H9 (cell line): ENCODE measurements around the gene CACNA1D. TPM values are rescaled to one million over a fixed set of nuclear protein-coding genes. Genes with fewer than 3 reads are reported as not detected.

Experiments
- DNase-seq: peaks from one replicate; pipeline ENCODE4 v3.0.0-alpha.2; 2017
- H2AFZ ChIP-seq: one replicate; pipeline ENCODE4 v1.6.1; 2013; ENCODE audit warnings: mild to moderate bottlenecking, low read length, control low read depth, moderate library complexity
- H2AK5ac ChIP-seq: 2 replicates; pipeline ENCODE4 v1.6.1; 2013; ENCODE audit warnings: low read length, control low read depth, mixed read lengths; ENCODE audit not compliant: insufficient read length
- H2BK120ac ChIP-seq: one replicate; pipeline ENCODE4 v1.6.1; 2013; ENCODE audit warnings: low read depth, mild to moderate bottlenecking, low read length, control low read depth, inconsistent platforms; ENCODE audit not compliant: poor library complexity, severe bottlenecking
- H2BK12ac ChIP-seq: 2 replicates; pipeline ENCODE4 v1.6.1; 2013; ENCODE audit warnings: low read length, control low read depth, mixed read lengths, low read depth; ENCODE audit not compliant: insufficient read length
- H2BK15ac ChIP-seq: 2 replicates; pipeline ENCODE4 v1.6.1; 2013; ENCODE audit warnings: low read depth, low read length, control low read depth
- H2BK20ac ChIP-seq: one replicate; pipeline ENCODE4 v1.6.1; 2013; ENCODE audit warnings: low read depth, mild to moderate bottlenecking, low read length, control low read depth, inconsistent platforms; ENCODE audit not compliant: poor library complexity, severe bottlenecking
- H2BK5ac ChIP-seq: 2 replicates; pipeline ENCODE4 v1.6.1; 2013; ENCODE audit warnings: low read length, control low read depth, mixed read lengths; ENCODE audit not compliant: insufficient read length
- H3K14ac ChIP-seq: 2 replicates; pipeline ENCODE4 v1.6.1; 2013; ENCODE audit warnings: low read length, control low read depth; ENCODE audit not compliant: insufficient read depth
- H3K18ac ChIP-seq: 2 replicates; pipeline ENCODE4 v1.6.1; 2013; ENCODE audit warnings: low read depth, mild to moderate bottlenecking, mixed read lengths, low read length, control low read depth; ENCODE audit not compliant: insufficient read length
- H3K23ac ChIP-seq: 2 replicates; pipeline ENCODE4 v1.6.1; 2013; ENCODE audit warnings: low read length, control low read depth, mixed read lengths, low read depth; ENCODE audit not compliant: insufficient read length
- H3K23me2 ChIP-seq: 2 replicates; pipeline ENCODE4 v1.6.1; 2013; ENCODE audit warnings: low read depth, mild to moderate bottlenecking, mixed read lengths, low read length, control low read depth; ENCODE audit not compliant: insufficient read length, poor library complexity, severe bottlenecking
- H3K27ac ChIP-seq: 2 replicates; pipeline ENCODE4 v1.5.1; 2013; ENCODE audit warnings: low read length, control low read depth, mixed read lengths, low read depth; ENCODE audit not compliant: insufficient read length
- H3K27me3 ChIP-seq: 2 replicates; pipeline ENCODE4 v1.6.1; 2013; ENCODE audit warnings: low read length, control low read depth, inconsistent platforms; ENCODE audit not compliant: insufficient read depth
- H3K4ac ChIP-seq: 2 replicates; pipeline ENCODE4 v1.6.1; 2013; ENCODE audit warnings: low read depth, mild to moderate bottlenecking, control low read depth, inconsistent platforms, low read length, moderate library complexity
- H3K4me1 ChIP-seq: 2 replicates; pipeline ENCODE4 v1.6.1; 2013; ENCODE audit warnings: low read length, control low read depth, inconsistent platforms; ENCODE audit not compliant: insufficient read depth
- H3K4me2 ChIP-seq: 2 replicates; pipeline ENCODE4 v1.6.1; 2013; ENCODE audit warnings: low read length, control low read depth, mixed read lengths; ENCODE audit not compliant: insufficient read length, insufficient read depth
- H3K56ac ChIP-seq: 2 replicates; pipeline ENCODE4 v1.6.1; 2013; ENCODE audit warnings: low read depth, mild to moderate bottlenecking, mixed read lengths, low read length, control low read depth; ENCODE audit not compliant: insufficient read length
- H3K79me1 ChIP-seq: 2 replicates; pipeline ENCODE4 v1.6.1; 2013; ENCODE audit warnings: low read depth, mild to moderate bottlenecking, moderate library complexity, low read length, control low read depth, inconsistent platforms; ENCODE audit not compliant: insufficient read depth, poor library complexity, severe bottlenecking
- H3K79me2 ChIP-seq: 2 replicates; pipeline ENCODE4 v1.6.1; 2013; ENCODE audit warnings: low read length, control low read depth, inconsistent platforms; ENCODE audit not compliant: insufficient read depth
- H3K9ac ChIP-seq: 2 replicates; pipeline ENCODE4 v1.6.1; 2013; ENCODE audit warnings: low read length, control low read depth, mixed read lengths; ENCODE audit not compliant: insufficient read length; ENCODE audit errors: extremely low read depth
- H3K9me3 ChIP-seq: one replicate; pipeline ENCODE4 v1.6.1; 2013; ENCODE audit warnings: low read depth, low read length, inconsistent platforms; ENCODE audit not compliant: control insufficient read depth
- H3T11ph ChIP-seq: one replicate; pipeline ENCODE4 v1.6.1; 2013; ENCODE audit warnings: mild to moderate bottlenecking, low read length, control low read depth, inconsistent platforms
- H4K20me1 ChIP-seq: one replicate; pipeline ENCODE4 v1.6.1; 2013; ENCODE audit not compliant: control insufficient read depth, insufficient read length, insufficient read depth
- H4K5ac ChIP-seq: 2 replicates; pipeline ENCODE4 v1.6.1; 2013; ENCODE audit warnings: low read depth, mild to moderate bottlenecking, mixed read lengths, low read length, control low read depth; ENCODE audit not compliant: insufficient read length
- H4K8ac ChIP-seq: replicated peaks from 2 replicates; pipeline ENCODE4 v1.6.1; 2013; ENCODE audit warnings: low read length, control low read depth, mixed read lengths, low read depth; ENCODE audit not compliant: insufficient read length
- H4K91ac ChIP-seq: 2 replicates; pipeline ENCODE4 v1.6.1; 2013; ENCODE audit warnings: low read depth, mild to moderate bottlenecking, moderate library complexity, mixed read lengths, low read length, control low read depth; ENCODE audit not compliant: insufficient read length
- H3K27ac Mint-ChIP-seq, 3 experiments: 2 replicates in 2 of 3; 3 replicates in 1 of 3; pipeline ENCODE4 v1.8.0; 2020 to 2021; ENCODE audit warnings: mixed read lengths in 3 of 3, mild to moderate bottlenecking in 1 of 3, moderate library complexity in 1 of 3
- H3K27me3 Mint-ChIP-seq: 2 replicates; pipeline ENCODE4 v1.8.0; 2021; ENCODE audit warnings: low read depth, mild to moderate bottlenecking, moderate library complexity, mixed read lengths
- H3K36me3 Mint-ChIP-seq, 3 experiments: 2 replicates in 2 of 3; 3 replicates in 1 of 3; pipeline ENCODE4 v1.8.0; 2020 to 2021; ENCODE audit warnings: low read depth in 3 of 3, mixed read lengths in 3 of 3; ENCODE audit not compliant: insufficient read depth in 1 of 3
- H3K4me1 Mint-ChIP-seq, 2 experiments: 2 replicates each; pipeline ENCODE4 v1.8.0; 2020; ENCODE audit warnings: mixed read lengths in 2 of 2
- H3K4me3 Mint-ChIP-seq, 2 experiments: 2 replicates in 1 of 2; 3 replicates in 1 of 2; pipeline ENCODE4 v1.8.0; 2020 to 2021; ENCODE audit warnings: mild to moderate bottlenecking in 2 of 2, mixed read lengths in 2 of 2, moderate library complexity in 1 of 2
- H3K9me3 Mint-ChIP-seq, 2 experiments: 2 replicates in 1 of 2; 3 replicates in 1 of 2; pipeline ENCODE4 v1.8.0; 2020; ENCODE audit warnings: mild to moderate bottlenecking in 2 of 2, mixed read lengths in 2 of 2, moderate library complexity in 1 of 2
- WGBS: extraction: QIAGEN DNeasy Blood & Tissue Kit; methylation state at CpG from one replicate; pipeline ENCODE4 v1.1.7; 2013; ENCODE audit warnings: missing lambda C conversion rate, low lambda C conversion rate, mixed read lengths; ENCODE audit not compliant: insufficient read length; ENCODE audit errors: extremely low coverage; 5-methylcytosine and 5-hydroxymethylcytosine counted together
- total RNA-seq: library from RNA; stranded (reverse); gene quantifications from 2 replicates; pipeline ENCODE4 v1.2.1, GENCODE V29; 2021
- TF ChIP-seq, protein P1 (sequence below): fragments of 200-600 bp; sonication (generic); conservative IDR thresholded peaks from 3 replicates; pipeline ENCODE4 v1.8.0; 2021; ENCODE audit warnings: antibody characterized with exemption, mild to moderate bottlenecking

Gene CACNA1D
- total RNA-seq, 1 experiment from 2014 or later: 3.5 TPM

DNA sequence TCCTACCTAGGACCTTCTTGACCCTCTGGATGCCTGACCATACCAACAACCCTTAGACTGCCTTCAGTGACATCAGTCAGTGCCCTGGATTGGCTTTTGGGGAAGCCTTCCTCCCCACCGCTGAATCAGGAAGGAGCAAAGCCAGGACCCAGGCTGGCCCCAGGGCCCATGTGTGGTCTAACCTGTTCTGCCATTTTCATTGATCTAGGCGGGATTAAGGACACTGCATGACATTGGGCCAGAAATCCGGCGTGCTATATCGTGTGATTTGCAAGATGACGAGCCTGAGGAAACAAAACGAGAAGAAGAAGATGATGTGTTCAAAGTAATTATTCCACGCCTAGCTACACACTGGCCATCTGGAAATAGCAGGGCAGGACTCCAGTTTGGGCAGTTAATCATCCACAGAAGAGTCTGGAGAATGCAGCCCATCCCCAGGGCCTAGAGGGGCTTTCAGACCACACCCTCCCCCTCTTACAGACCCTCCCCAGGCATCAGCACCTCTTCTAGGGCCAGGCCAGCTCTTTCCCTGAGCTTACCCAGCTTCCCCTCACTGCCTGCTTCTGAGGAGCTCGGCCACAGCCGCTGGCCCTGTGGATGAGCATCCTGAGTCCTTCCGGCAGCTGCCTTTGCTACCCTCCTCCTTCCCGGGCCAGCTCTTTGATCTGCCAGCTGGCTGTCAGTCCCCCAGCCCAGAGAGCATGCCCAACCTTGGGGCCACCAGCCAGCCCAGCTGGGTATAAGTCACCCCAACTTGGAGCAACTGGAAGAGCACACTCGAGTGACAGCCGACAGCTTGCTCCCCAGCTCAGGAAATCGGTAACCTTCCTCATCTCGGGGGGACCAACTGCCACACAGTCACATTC is 305.9 kb downstream of the CACNA1D start:
- H2BK120ac ChIP-seq: no peak overlapping the region
- H3K9ac ChIP-seq: no peak overlapping the region
- H2BK12ac ChIP-seq: no peak overlapping the region
- no peak overlapping the region for H2AK5ac ChIP-seq
- no peak overlapping the region for H3K4me2 ChIP-seq
- no peak overlapping the region for H3K4ac ChIP-seq
- Mint-ChIP-seq H3K4me3 (no peak overlapping the region; a peak in 1 of 5 replicates), H3K27me3 (no peaks in the 10 kb centered on the region; the same call in 1 of the 2 replicates), H3K27ac (no peak overlapping the region), H3K9me3 (no peaks in the 10 kb centered on the region), H3K36me3 (no peaks in the 10 kb centered on the region), H3K4me1 (peaks cover 13 to 18% of the 10 kb centered on the region in 2 experiments)
- no peaks in the 10 kb centered on the region for H3K79me1 ChIP-seq
- no peaks in the 10 kb centered on the region for H3K27me3 ChIP-seq
- WGBS: no CpG with 5 or more reads among the region's 16 CpGs
- no peak overlapping the region for H3K23ac ChIP-seq
- DNase-seq: no peak
- no peaks in the 10 kb centered on the region for H3K79me2 ChIP-seq
- H3K14ac ChIP-seq: no peak overlapping the region; the same call in 1 of the 2 replicates
- no peak overlapping the region for H3K27ac ChIP-seq
- TF ChIP-seq, protein P1, sequence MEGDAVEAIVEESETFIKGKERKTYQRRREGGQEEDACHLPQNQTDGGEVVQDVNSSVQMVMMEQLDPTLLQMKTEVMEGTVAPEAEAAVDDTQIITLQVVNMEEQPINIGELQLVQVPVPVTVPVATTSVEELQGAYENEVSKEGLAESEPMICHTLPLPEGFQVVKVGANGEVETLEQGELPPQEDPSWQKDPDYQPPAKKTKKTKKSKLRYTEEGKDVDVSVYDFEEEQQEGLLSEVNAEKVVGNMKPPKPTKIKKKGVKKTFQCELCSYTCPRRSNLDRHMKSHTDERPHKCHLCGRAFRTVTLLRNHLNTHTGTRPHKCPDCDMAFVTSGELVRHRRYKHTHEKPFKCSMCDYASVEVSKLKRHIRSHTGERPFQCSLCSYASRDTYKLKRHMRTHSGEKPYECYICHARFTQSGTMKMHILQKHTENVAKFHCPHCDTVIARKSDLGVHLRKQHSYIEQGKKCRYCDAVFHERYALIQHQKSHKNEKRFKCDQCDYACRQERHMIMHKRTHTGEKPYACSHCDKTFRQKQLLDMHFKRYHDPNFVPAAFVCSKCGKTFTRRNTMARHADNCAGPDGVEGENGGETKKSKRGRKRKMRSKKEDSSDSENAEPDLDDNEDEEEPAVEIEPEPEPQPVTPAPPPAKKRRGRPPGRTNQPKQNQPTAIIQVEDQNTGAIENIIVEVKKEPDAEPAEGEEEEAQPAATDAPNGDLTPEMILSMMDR: no peak
- no peak overlapping the region for H4K91ac ChIP-seq
- H4K20me1 ChIP-seq: no peaks in the 10 kb centered on the region
- H3K4me1 ChIP-seq: no peaks in the 10 kb centered on the region; the same call in 1 of the 2 replicates
- H2BK15ac ChIP-seq: no peak overlapping the region
- no peaks in the 10 kb centered on the region for H3K23me2 ChIP-seq
- H3K18ac ChIP-seq: no peak overlapping the region
- no peak overlapping the region for H2BK5ac ChIP-seq
- no peak overlapping the region for H3K56ac ChIP-seq
- H3K9me3 ChIP-seq: no peaks in the 10 kb centered on the region
- H4K8ac ChIP-seq: no peak overlapping the region
- no peak overlapping the region for H3T11ph ChIP-seq
- no peak overlapping the region for H2BK20ac ChIP-seq
- no peak overlapping the region for H4K5ac ChIP-seq
- no peak overlapping the region for H2AFZ ChIP-seq
